Aorta (tissue), 5 donors: ENCODE measurements around the gene HSD3B1. TPM values are rescaled to one million over a fixed set of nuclear protein-coding genes. Genes with fewer than 3 reads are reported as not detected.
A peak's percentile ranks its signal among the peaks of the same experiment; 100 is the strongest.

Experiments
- ATAC-seq: fragments of 200-7000 bp; cut with Tn5 transposase; one replicate; pipeline ENCODE4 v1.9.1; 2022; ENCODE audit warnings: moderate library complexity; ENCODE audit not compliant: low FRiP score
- DNase-seq, 2 donors: peaks; one replicate each; pipeline ENCODE4 v3.0.0-alpha.2; 2020
- H3K27ac ChIP-seq, 2 donors: one replicate each; pipeline ENCODE4 v1.5.1; 2013; ENCODE audit warnings: low read length in 2 of 2, mild to moderate bottlenecking in 2 of 2, moderate library complexity in 2 of 2, control low read depth in 1 of 2, inconsistent platforms in 1 of 2, low read depth in 1 of 2
- H3K27me3 ChIP-seq, 2 donors: one replicate each; pipeline ENCODE4 v1.6.1; 2013; ENCODE audit warnings: control low read depth in 1 of 2, low read length in 1 of 2, mild to moderate bottlenecking in 1 of 2, moderate library complexity in 1 of 2; ENCODE audit not compliant: insufficient read depth in 2 of 2, control insufficient read depth in 1 of 2
- H3K36me3 ChIP-seq, 2 donors: one replicate each; pipeline ENCODE4 v1.6.1; 2013; ENCODE audit warnings: control low read depth in 1 of 2, low read length in 1 of 2, mild to moderate bottlenecking in 1 of 2; ENCODE audit not compliant: insufficient read depth in 2 of 2, control insufficient read depth in 1 of 2
- H3K4me1 ChIP-seq, 2 donors: one replicate each; pipeline ENCODE4 v1.6.1; 2013; ENCODE audit warnings: low read length in 2 of 2, control low read depth in 1 of 2, mild to moderate bottlenecking in 1 of 2, moderate library complexity in 1 of 2; ENCODE audit not compliant: insufficient read depth in 2 of 2, control insufficient read depth in 1 of 2
- H3K4me3 ChIP-seq, 2 donors: one replicate each; pipeline ENCODE4 v1.5.1; 2013; ENCODE audit warnings: low read length in 2 of 2, control low read depth in 1 of 2, mild to moderate bottlenecking in 1 of 2
- H3K9me3 ChIP-seq: one replicate; pipeline ENCODE4 v1.6.1; 2013; ENCODE audit warnings: mild to moderate bottlenecking, low read length; ENCODE audit not compliant: control insufficient read depth
- WGBS, 2 donors: extraction: QIAGEN DNeasy Blood & Tissue Kit; methylation state at CpG; one replicate each; pipeline ENCODE4 v1.1.7; 2013; 5-methylcytosine and 5-hydroxymethylcytosine counted together
- intact Hi-C, 2 donors: fragments of 100-400 bp; cut with DNase I; formaldehyde crosslinking; loops; one replicate each; pipeline versions ENCODE4 v1.14.2 to v1.15.0; 2022
- polyA plus RNA-seq, 2 donors: library from polyadenylated mRNA; stranded (reverse); fragments of 200-250 nt; gene quantifications; one replicate each; pipeline ENCODE4 v1.2.3, GENCODE V29; 2013
- total RNA-seq, 2 donors: library from RNA; stranded (reverse); fragmentation: NEBNext Ultra II Directional; extraction: Animal tissue kit (Norgen Biotek cat#: 25700); gene quantifications; one replicate each; pipeline ENCODE4 v1.2.1, GENCODE V29; 2021
- donor health status: healthy with polysubstance abuse.
- donor health status: Bipolar disorder and iron deficiency.
- donor health status: DM: no; HTN: no; CAD: no.
- donor health status: DM: no; HTN: no; CAD: no.
- donor health status: DM: yes; HTN: yes; CAD: no.

The HSD3B1 gene
- total and polyA plus RNA-seq, 4 donors: not detected

DNA sequence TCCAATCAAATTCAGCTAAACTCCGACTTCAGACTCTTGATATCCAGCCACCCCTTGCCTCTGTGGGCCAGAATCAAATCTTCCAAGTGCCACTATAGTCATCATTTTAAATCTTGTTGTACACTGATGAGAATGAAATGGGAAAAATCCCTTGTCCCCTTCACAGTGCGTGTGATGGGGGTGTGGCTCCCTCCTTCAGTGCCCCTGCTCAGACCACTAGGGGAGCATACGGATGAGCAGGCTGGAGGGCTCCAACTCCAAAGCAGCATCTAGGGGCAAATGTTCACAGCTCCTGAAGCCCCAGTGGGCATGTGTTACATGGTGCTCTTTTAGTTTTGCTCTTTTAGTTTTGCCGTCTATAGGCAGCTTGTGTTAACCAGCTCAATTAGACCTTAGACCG, 35.4 kb upstream of the HSD3B1 start:
- DNase-seq (no peak), ATAC-seq (no peak)
- Histone ChIP-seq H3K9me3 (no peaks in the 10 kb centered on the region), H3K4me1 (no peaks in the 10 kb centered on the region), H3K4me3 (no peak overlapping the region), H3K36me3 (no peaks in the 10 kb centered on the region), H3K27me3 (no peaks in the 10 kb centered on the region), H3K27ac (no peak overlapping the region)
- intact Hi-C loops: no loop called here
- WGBS, 2 donors: 84 to 92% methylated on average over 5 of the region's 5 CpGs

DNA sequence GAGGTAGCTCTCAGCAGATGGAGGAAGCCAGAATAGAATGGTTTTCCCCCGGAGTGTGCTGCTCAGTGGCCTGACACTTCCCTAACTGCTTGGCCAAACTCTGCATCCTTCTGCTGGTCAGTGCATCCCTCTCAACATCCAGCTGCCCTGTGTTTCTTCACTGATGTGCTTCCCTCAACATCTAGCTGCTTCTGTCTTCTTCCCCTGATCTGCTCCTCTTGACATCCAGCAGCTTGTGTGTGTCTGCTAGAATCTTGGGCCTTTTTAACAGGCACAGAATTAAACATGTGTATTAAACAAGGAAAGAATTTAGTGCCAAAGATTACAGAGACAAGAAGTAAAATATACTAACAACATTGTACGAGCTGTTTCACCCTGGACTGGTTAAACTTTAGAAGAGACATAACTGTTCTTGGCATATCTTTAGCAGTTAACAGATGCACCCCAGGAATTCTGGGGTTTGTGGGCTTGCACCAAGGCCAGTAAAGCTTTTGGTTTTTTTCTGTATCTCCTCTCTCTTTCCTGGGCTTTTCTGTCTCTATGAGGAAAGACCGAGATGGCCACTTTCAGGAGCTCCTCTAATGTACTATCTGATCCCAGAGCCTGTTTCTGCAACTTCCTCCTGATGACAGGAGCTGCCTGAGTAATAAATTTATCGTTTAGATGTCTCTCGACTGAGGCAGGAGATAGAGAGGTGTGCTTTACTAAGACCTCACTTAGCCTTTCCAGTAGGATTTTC, 34.8 kb upstream of the HSD3B1 start:
- ATAC-seq (no peak), DNase-seq (no peak)
- H3K27me3 ChIP-seq: no peaks in the 10 kb centered on the region
- 42 to 48% methylated on average over 5 of the region's 5 CpGs for WGBS, 2 donors
- intact Hi-C loops: no loop called here
- H3K27ac ChIP-seq: no peak overlapping the region
- no peak overlapping the region for H3K4me3 ChIP-seq
- H3K4me1 ChIP-seq: no peaks in the 10 kb centered on the region
- no peaks in the 10 kb centered on the region for H3K36me3 ChIP-seq
- no peaks in the 10 kb centered on the region for H3K9me3 ChIP-seq

GRCh38 chr1:119472819-119473175, 34.2 kb upstream of the HSD3B1 start:
- 56 to 59% methylated on average over 3 of the region's 3 CpGs for WGBS, 2 donors
- intact Hi-C loops: no loop called here
- ATAC-seq: no peak

DNA sequence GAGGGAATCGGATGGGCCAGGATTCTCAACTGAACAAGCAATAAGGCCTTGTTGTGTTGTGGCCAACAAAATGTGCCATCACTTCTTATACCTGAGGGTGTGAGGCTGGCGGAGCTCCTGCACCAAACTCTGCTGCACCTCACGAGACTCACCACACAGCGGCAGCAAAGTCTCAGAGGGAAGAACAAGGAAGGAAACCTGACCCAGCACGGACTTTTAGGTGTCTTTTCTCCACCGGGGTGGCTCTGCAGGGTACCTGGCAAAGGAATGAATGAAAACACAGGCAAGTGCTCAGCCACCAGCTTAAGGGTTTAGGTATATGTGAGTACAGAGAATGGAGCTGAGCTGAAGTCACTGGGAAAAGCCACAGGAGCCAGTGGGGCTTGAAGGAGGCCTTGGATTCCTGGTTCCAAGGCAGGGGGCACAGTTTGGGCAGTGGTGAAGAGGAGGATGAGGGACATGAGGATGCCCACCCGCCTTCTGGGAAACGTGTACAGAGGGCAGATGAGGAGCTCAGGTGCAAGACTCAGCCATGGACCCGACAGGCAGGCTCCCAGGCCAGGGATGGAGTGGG, 31.1 kb upstream of the HSD3B1 start:
- WGBS, 2 donors: 32 to 35% methylated on average over 9 of the region's 9 CpGs
- peaks cover 0 to 2% of the 10 kb centered on the region in 2 donors for H3K27me3 ChIP-seq
- ATAC-seq: peak; percentile 26
- no peaks in the 10 kb centered on the region for H3K9me3 ChIP-seq
- no peak overlapping the region for H3K4me3 ChIP-seq
- intact Hi-C loops: no loop called here
- no peaks in the 10 kb centered on the region for H3K36me3 ChIP-seq
- no peaks in the 10 kb centered on the region for H3K4me1 ChIP-seq
- no peak overlapping the region for H3K27ac ChIP-seq
- no peak for DNase-seq

More at GRCh38 chr1:119472819-119473175, 34.2 kb upstream of the HSD3B1 start:
- H3K27me3 ChIP-seq: no peaks in the 10 kb centered on the region
- no peaks in the 10 kb centered on the region for H3K9me3 ChIP-seq
- H3K4me1 ChIP-seq: no peaks in the 10 kb centered on the region
- H3K36me3 ChIP-seq: no peaks in the 10 kb centered on the region
- DNase-seq: no peak
- H3K4me3 ChIP-seq: no peak overlapping the region
- no peak overlapping the region for H3K27ac ChIP-seq

DNA sequence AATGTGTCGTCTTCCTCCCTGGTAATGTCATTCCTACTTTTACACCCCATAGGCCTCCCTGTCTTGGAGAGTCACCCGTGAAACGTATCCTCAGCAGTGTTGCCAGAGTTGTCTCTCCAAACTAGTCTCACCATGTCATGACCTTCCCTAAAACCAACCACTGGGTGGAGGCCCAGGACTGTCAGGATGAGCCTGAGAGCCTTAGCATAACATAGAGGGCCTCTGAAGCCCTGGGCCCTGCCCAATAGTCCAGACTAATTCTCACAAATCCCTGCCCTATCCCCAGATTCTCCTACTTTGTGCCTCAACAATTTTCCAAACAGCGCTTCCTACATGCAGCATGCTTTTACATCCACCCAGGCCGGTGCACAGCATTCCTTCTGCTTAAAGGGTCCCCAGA, 29.3 kb upstream of the HSD3B1 start:
- no peaks in the 10 kb centered on the region for H3K4me1 ChIP-seq
- intact Hi-C loops: no loop called here
- 93 to 95% methylated on average over 5 of the region's 5 CpGs for WGBS, 2 donors
- H3K36me3 ChIP-seq: no peaks in the 10 kb centered on the region
- H3K27me3 ChIP-seq: peaks cover 0 to 2% of the 10 kb centered on the region in 2 donors
- DNase-seq (no peak), ATAC-seq (no peak)
- no peak overlapping the region for H3K4me3 ChIP-seq
- no peak overlapping the region for H3K27ac ChIP-seq
- H3K9me3 ChIP-seq: no peaks in the 10 kb centered on the region

DNA sequence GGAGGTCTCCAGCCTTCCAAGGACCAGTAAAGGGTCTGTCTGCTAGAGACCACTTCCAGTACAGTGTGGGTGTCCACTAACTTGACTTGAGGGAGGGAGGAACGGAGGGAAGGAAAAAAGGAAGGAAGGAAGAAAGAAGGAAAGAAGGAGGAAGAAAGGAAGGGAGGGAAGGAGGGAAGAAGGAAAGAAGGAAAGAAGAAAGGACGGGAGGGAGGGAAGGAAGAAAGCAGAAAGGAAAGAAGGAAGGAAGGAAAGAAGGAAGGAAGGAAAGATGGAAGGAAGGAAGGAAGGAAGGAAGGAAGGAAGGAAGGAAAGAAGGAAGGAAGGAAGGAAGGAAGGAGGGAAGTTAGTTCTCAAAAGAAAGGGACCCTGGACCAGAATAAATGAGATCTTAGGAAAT, 26.8 kb upstream of the HSD3B1 start:
- Histone ChIP-seq H3K27ac (no peak overlapping the region), H3K4me3 (no peak overlapping the region), H3K27me3 (peaks cover 0 to 2% of the 10 kb centered on the region in 2 donors), H3K36me3 (no peaks in the 10 kb centered on the region), H3K9me3 (no peaks in the 10 kb centered on the region), H3K4me1 (no peaks in the 10 kb centered on the region)
- ATAC-seq (no peak), DNase-seq (no peak)
- intact Hi-C loops: no loop called here
- 90 to 98% methylated on average over 2 of the region's 2 CpGs for WGBS, 2 donors

DNA sequence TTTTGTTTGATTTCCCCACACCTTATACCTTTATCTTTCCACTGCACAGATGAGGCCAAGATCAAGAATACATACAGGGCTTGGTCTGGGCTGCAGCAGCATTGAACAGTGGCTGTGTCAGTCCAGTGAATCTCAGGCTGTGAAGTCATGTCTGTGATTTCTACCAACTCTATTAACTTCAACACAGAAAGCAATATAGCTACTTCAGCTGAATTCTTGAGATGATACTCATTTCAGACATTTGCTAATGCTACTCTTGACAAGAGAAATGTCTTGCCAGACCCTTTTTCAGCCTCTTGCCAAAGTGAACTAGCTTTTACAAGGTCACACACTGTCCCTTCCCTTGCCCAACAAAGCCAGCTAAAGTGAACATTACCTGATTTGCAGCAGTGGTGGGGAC, 25.1 kb upstream of the HSD3B1 start:
- no peaks in the 10 kb centered on the region for H3K4me1 ChIP-seq
- intact Hi-C loops: no loop called here
- no peaks in the 10 kb centered on the region for H3K9me3 ChIP-seq
- no peak overlapping the region for H3K4me3 ChIP-seq
- DNase-seq (no peak), ATAC-seq (no peak)
- H3K27me3 ChIP-seq: peaks cover 0 to 2% of the 10 kb centered on the region in 2 donors
- no peaks in the 10 kb centered on the region for H3K36me3 ChIP-seq
- H3K27ac ChIP-seq: no peak overlapping the region

- intact Hi-C loops: no loop called here
- DNase-seq: no peak
- Histone ChIP-seq H3K9me3 (no peaks in the 10 kb centered on the region), H3K4me1 (no peaks in the 10 kb centered on the region), H3K4me3 (no peak overlapping the region), H3K27me3 (peaks cover 0 to 2% of the 10 kb centered on the region in 2 donors), H3K27ac (no peak overlapping the region), H3K36me3 (no peaks in the 10 kb centered on the region)
- 74 to 82% methylated on average over 6 of the region's 6 CpGs for WGBS, 2 donors
- ATAC-seq: no peak
These were observed 24.2 kb upstream of the HSD3B1 start for GRCh38 chr1:119482517-119483425.
